IPS-15b (cell line): ENCODE measurements around the gene SLC25A42.
"Not testable (repeated sequence)": the region's sequence is repeated elsewhere in the genome, so short reads cannot be mapped to it uniquely, and the experiment has no call there.

Experiments
- H3K27me3 ChIP-seq: one replicate; pipeline ENCODE4 v1.6.1; 2013; ENCODE audit warnings: low read length; ENCODE audit not compliant: control insufficient read depth, insufficient read depth
- H3K36me3 ChIP-seq: one replicate; pipeline ENCODE4 v1.6.1; 2013; ENCODE audit warnings: low read length; ENCODE audit not compliant: control insufficient read depth, insufficient read depth
- H3K4me1 ChIP-seq: one replicate; pipeline ENCODE4 v1.6.1; 2013; ENCODE audit warnings: mild to moderate bottlenecking, low read length; ENCODE audit not compliant: control insufficient read depth, insufficient read depth
- H3K4me3 ChIP-seq: one replicate; pipeline ENCODE4 v1.5.1; 2013; ENCODE audit warnings: low read depth, low read length
- H3K9ac ChIP-seq: one replicate; pipeline ENCODE4 v1.6.1; 2013; ENCODE audit warnings: low read depth, mild to moderate bottlenecking, low read length
- H3K9me3 ChIP-seq: one replicate; pipeline ENCODE4 v1.6.1; 2013; ENCODE audit warnings: mild to moderate bottlenecking, low read length; ENCODE audit not compliant: control insufficient read depth, insufficient read depth

The SLC25A42 gene

GRCh38 chr19:19135713-19136112, 71.9 kb downstream of the SLC25A42 start:
- not testable (repeated sequence) for H3K9ac ChIP-seq, H3K9me3 ChIP-seq, H3K36me3 ChIP-seq, H3K4me1 ChIP-seq, H3K4me3 ChIP-seq
- peaks cover 11% of the 10 kb centered on the region for H3K27me3 ChIP-seq

DNA sequence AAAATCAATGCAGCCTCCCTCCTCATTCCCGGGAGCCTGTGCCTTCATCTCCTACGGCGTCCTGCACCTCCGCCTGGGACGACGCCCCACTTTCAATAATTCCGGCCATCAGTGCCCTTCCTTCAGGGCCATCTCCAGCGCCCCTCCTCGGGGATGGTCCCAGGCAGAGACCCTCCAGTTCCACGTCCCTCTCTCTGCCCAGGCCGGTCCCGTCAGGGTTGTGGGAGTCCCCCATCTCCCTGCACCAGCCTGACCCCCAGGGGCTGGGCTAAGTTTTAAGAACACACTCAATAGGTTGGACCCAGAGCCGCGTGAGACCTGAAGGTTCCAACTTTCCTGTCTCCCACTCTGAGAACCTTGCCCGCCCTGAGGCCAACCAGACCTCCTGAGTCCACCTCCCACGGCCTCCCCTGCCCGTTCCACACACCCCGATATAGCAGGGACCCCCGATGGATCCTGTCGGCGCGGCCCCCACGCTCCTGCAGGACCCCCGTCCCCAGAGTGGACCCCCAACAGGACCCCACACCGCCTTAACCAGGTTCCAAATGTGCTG, 73.8 kb downstream of the SLC25A42 start:
- Histone ChIP-seq H3K27me3 (peaks cover 11% of the 10 kb centered on the region), H3K4me3 (peak overlapping the region; percentile 89), H3K9ac (peak overlapping the region; percentile 90), H3K36me3 (no peaks in the 10 kb centered on the region), H3K9me3 (no peaks in the 10 kb centered on the region), H3K4me1 (no peaks in the 10 kb centered on the region)

- Histone ChIP-seq H3K9ac (peak within 1 kb of the TSS; percentile 90), H3K27me3 (peaks cover 11% of the 10 kb centered on the region), H3K36me3 (no peaks in the 10 kb centered on the region), H3K4me1 (no peaks in the 10 kb centered on the region), H3K9me3 (no peaks in the 10 kb centered on the region), H3K4me3 (peak within 1 kb of the TSS; percentile 89)
Measured at GRCh38 chr19:19138109-19138981, 74.6 kb downstream of the SLC25A42 start, which contains the start of gene TMEM161A. Gene TMEM161A (minus strand): TSS chr19:19138478. CDS start chr19:19138428, 50 bp downstream.

- no peak overlapping the region for H3K4me3 ChIP-seq
- peaks cover 11% of the 10 kb centered on the region for H3K27me3 ChIP-seq
- no peaks in the 10 kb centered on the region for H3K4me1 ChIP-seq
- no peaks in the 10 kb centered on the region for H3K9me3 ChIP-seq
- no peaks in the 10 kb centered on the region for H3K36me3 ChIP-seq
- H3K9ac ChIP-seq = no peak overlapping the region
Measured at GRCh38 chr19:19139876-19140229, 76.1 kb downstream of the SLC25A42 start.

GRCh38 chr19:19140476-19140875, 76.7 kb downstream of the SLC25A42 start:
- no peaks in the 10 kb centered on the region for H3K9me3 ChIP-seq
- H3K36me3 ChIP-seq = no peaks in the 10 kb centered on the region
- no peak overlapping the region for H3K4me3 ChIP-seq
- H3K27me3 ChIP-seq = peaks cover 11% of the 10 kb centered on the region
- H3K9ac ChIP-seq = no peak overlapping the region
- no peaks in the 10 kb centered on the region for H3K4me1 ChIP-seq

- Histone ChIP-seq H3K9ac (no peak overlapping the region), H3K9me3 (no peaks in the 10 kb centered on the region), H3K27me3 (peaks cover 6% of the 10 kb centered on the region), H3K4me3 (no peak overlapping the region), H3K4me1 (no peaks in the 10 kb centered on the region), H3K36me3 (no peaks in the 10 kb centered on the region)
Measured at GRCh38 chr19:19142347-19142746, 78.6 kb downstream of the SLC25A42 start.

DNA sequence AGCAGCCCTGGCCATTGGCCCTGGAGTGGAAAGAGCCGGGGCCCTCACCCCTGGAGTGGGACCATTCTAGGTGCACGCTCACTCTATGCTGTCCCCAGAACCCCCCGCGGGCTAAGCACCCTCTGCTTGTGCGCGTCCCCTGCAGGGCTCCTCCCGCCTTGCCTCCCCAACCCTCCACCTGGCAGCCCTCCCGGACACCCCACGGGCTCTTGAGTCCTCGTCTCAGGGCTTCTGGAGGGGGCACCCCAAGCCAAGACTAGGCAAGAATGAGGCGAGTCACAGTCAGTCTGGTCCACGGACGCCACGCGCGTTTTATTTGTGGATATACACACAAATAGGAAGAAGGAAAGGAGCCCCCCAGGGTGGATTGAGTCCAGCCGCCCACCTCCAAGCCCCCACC, 81.5 kb downstream of the SLC25A42 start:
- no peaks in the 10 kb centered on the region for H3K27me3 ChIP-seq
- no peaks in the 10 kb centered on the region for H3K4me1 ChIP-seq
- no peak overlapping the region for H3K4me3 ChIP-seq
- H3K9ac ChIP-seq = no peak overlapping the region
- no peaks in the 10 kb centered on the region for H3K9me3 ChIP-seq
- H3K36me3 ChIP-seq = peaks cover 5% of the 10 kb centered on the region

DNA sequence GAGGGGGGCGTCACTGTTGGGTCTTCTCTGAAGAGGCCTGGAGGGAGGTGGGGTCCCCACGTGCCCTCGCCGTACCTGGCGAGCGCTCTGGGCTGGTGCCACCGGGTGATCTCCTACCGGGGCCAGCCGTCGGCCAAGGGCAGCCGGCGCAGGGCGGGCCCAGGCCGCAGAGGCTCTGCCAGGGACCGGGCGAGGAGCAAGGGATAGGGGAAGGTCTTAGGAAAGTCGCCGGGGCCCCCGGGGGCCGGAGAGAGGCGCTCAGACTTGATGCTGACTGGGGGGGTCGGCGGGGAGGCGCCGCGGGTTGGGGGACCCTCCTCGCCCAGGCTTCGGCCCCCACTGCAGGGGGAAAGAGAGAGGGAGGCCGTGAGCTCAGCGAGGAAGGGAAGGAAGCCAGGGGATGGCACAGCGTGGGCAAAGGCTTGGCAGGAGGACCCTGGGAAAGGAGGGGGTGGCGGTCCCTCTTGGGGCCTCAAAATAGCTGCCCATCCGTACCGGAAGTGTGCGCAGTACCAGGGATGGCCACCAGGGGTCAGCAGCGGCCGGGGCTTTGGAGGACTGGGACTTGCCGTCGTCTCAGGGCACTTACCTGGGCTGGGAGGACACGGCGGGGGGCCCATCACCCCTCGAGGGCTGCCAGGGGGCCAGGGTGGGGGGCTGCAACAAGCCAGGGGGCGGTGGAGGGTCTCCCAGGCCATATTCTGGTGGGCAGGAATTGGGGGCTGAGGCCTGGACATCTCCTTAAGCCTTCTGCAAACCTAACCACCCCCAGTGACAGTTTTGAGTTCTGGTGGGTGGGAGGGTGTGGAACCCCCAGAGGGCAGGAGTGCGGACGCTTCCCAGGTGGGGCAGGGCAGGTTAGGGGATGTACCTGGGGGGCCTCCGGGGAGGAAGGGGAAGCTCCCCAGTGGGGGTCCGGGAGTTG, 82.2 kb downstream of the SLC25A42 start:
- Histone ChIP-seq H3K4me3 (no peak overlapping the region), H3K27me3 (no peaks in the 10 kb centered on the region), H3K4me1 (no peaks in the 10 kb centered on the region), H3K9ac (no peak overlapping the region), H3K9me3 (no peaks in the 10 kb centered on the region), H3K36me3 (peaks cover 5% of the 10 kb centered on the region)

GRCh38 chr19:19146865-19147264, 83.1 kb downstream of the SLC25A42 start:
- H3K27me3 ChIP-seq = no peaks in the 10 kb centered on the region
- no peaks in the 10 kb centered on the region for H3K4me1 ChIP-seq
- H3K4me3 ChIP-seq = no peak overlapping the region
- H3K9ac ChIP-seq = no peak overlapping the region
- peaks cover 5% of the 10 kb centered on the region for H3K36me3 ChIP-seq
- no peaks in the 10 kb centered on the region for H3K9me3 ChIP-seq

DNA sequence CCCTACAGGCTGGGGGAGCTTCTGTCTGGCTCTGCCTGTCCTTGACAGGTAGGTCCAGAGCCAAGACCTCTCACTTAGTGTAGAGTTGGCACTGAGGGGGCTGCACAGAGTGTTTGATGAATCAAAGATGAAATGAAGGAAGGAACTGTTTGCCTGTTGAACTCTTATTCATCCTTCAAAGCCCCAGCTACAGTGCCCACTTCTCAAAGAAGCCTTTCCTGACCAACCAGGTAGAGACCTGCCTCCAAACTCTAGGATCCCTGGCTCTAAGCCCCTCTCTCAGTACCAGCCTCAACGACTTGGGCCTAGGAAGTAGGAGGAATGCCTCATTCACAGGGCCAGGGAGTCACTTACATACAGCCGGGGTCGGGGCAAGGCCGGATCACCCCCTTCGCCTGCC, 83.5 kb downstream of the SLC25A42 start:
- Histone ChIP-seq H3K9me3 (no peaks in the 10 kb centered on the region), H3K4me3 (no peak overlapping the region), H3K9ac (no peak overlapping the region), H3K36me3 (peaks cover 5% of the 10 kb centered on the region), H3K27me3 (no peaks in the 10 kb centered on the region), H3K4me1 (no peaks in the 10 kb centered on the region)

GRCh38 chr19:19148504-19148903, 84.7 kb downstream of the SLC25A42 start:
- not testable (repeated sequence) for H3K27me3 ChIP-seq, H3K36me3 ChIP-seq, H3K4me3 ChIP-seq, H3K9ac ChIP-seq, H3K9me3 ChIP-seq, H3K4me1 ChIP-seq
